Uterus (tissue), 4 donors: ENCODE results near the gene GRIK4. TPM values are rescaled to one million over a fixed set of nuclear protein-coding genes. Genes with fewer than 3 reads are reported as not detected.

Source experiments
- DNase-seq, 2 donors: peaks; one replicate each; pipeline ENCODE4 v3.0.0-alpha.2; 2019 to 2020
- H3K27ac ChIP-seq, 2 donors: fragments of 200-600 bp; sonication (generic); 1 replicate in 1 of 2; 2 replicates in 1 of 2; pipeline ENCODE4 v1.5.1; 2016 to 2018
- H3K27me3 ChIP-seq, 2 donors: fragments of 200-600 bp; sonication (generic); one replicate each; pipeline ENCODE4 v1.5.1; 2018 to 2019; ENCODE audit warnings: control low read depth in 1 of 2
- H3K36me3 ChIP-seq, 2 donors: fragments of 200-600 bp; sonication (generic); one replicate each; pipeline ENCODE4 v1.5.1; 2019; ENCODE audit warnings: control low read depth in 1 of 2
- H3K4me1 ChIP-seq, 2 donors: fragments of 200-600 bp; sonication (generic); one replicate each; pipeline ENCODE4 v1.5.1; 2018 to 2019; ENCODE audit warnings: control low read depth in 1 of 2
- H3K4me3 ChIP-seq, 2 donors: fragments of 200-600 bp; sonication (generic); 1 replicate in 1 of 2; 2 replicates in 1 of 2; pipeline ENCODE4 v1.5.1; 2018 to 2019; ENCODE audit warnings: mild to moderate bottlenecking in 1 of 2
- H3K9me3 ChIP-seq, 2 donors: fragments of 200-600 bp; sonication (generic); one replicate each; pipeline ENCODE4 v1.5.1; 2019; ENCODE audit warnings: control low read depth in 1 of 2
- CTCF ChIP-seq, 4 experiments: fragments of 200-600 bp in 2 of 4; fragments of 450-650 bp in 2 of 4; sonication (generic) in 2 of 4; IDR thresholded peaks; one replicate each; pipeline ENCODE4 v1.5.1; 2016 to 2019; ENCODE audit warnings: antibody characterized with exemption in 4 of 4, mild to moderate bottlenecking in 2 of 4, moderate library complexity in 1 of 4
- POLR2A ChIP-seq, 2 donors: fragments of 450-650 bp; IDR thresholded peaks; one replicate each; pipeline ENCODE4 v1.6.1; 2016; ENCODE audit warnings: antibody characterized with exemption in 2 of 2, mild to moderate bottlenecking in 1 of 2, moderate library complexity in 1 of 2
- intact Hi-C: fragments of 100-400 bp; cut with DNase I; formaldehyde crosslinking; loops from one replicate; pipeline ENCODE4 v1.15.1; 2023; ENCODE audit warnings: low total_unique reads
- total RNA-seq, 4 donors: library from RNA; depleted of rRNA in 3 of 4; stranded (reverse); fragments of >200 nt in 3 of 4; gene quantifications; one replicate each; pipeline versions ENCODE4 v1.1.0 to v1.2.4, GENCODE V29; 2014 to 2023
- donor health status: DM: yes; HTN: yes; CAD: no.

The GRIK4 gene
- total RNA-seq, 4 donors from 2014 or later, result 0.28 to 1.1 TPM; not detected in 2

GRCh38 chr11:120563703-120564572 is 52.4 kb downstream of the GRIK4 start:
- H3K4me3 ChIP-seq, result peak overlapping the region in 1 of 2 donors; percentile 41
- intact Hi-C loops, result no loop called here
- H3K27ac ChIP-seq, result no peak overlapping the region
- H3K9me3 ChIP-seq, result no peaks in the 10 kb centered on the region
- no peak for TF ChIP-seq CTCF (IDR thresholded peaks at IDR 0.05)
- no peak for TF ChIP-seq POLR2A (IDR thresholded peaks at IDR 0.05)
- peaks cover 0 to 10% of the 10 kb centered on the region in 2 donors for H3K27me3 ChIP-seq
- no peaks in the 10 kb centered on the region for H3K36me3 ChIP-seq
- no peak for DNase-seq
- H3K4me1 ChIP-seq, result peaks cover 0 to 11% of the 10 kb centered on the region in 2 donors

- Histone ChIP-seq H3K4me3 (peak overlapping the region; percentile 23 to 41), H3K9me3 (no peaks in the 10 kb centered on the region), H3K4me1 (peaks cover 0 to 11% of the 10 kb centered on the region in 2 donors), H3K36me3 (no peaks in the 10 kb centered on the region), H3K27ac (no peak overlapping the region), H3K27me3 (peaks cover 0 to 10% of the 10 kb centered on the region in 2 donors)
- intact Hi-C loops, result no loop called here
- DNase-seq, result no peak
- TF ChIP-seq POLR2A (IDR thresholded peaks at IDR 0.05) (no peak), CTCF (IDR thresholded peaks at IDR 0.05) (no peak)
Measured at GRCh38 chr11:120564573-120565311, 53.2 kb downstream of the GRIK4 start.

- peaks cover 0 to 10% of the 10 kb centered on the region in 2 donors for H3K27me3 ChIP-seq
- H3K27ac ChIP-seq, result no peak overlapping the region
- TF ChIP-seq CTCF (IDR thresholded peaks at IDR 0.05), result no peak
- no peak for TF ChIP-seq POLR2A (IDR thresholded peaks at IDR 0.05)
- H3K4me3 ChIP-seq, result no peak overlapping the region
- intact Hi-C loops, result no loop called here
- H3K36me3 ChIP-seq, result no peaks in the 10 kb centered on the region
- H3K9me3 ChIP-seq, result no peaks in the 10 kb centered on the region
- DNase-seq, result no peak
- peaks cover 0 to 11% of the 10 kb centered on the region in 2 donors for H3K4me1 ChIP-seq
Measured at GRCh38 chr11:120565466-120566155, 54.1 kb downstream of the GRIK4 start.

GRCh38 chr11:120566176-120566575 is 54.6 kb downstream of the GRIK4 start:
- Histone ChIP-seq H3K9me3 (no peaks in the 10 kb centered on the region), H3K27ac (no peak overlapping the region), H3K4me1 (peaks cover 0 to 11% of the 10 kb centered on the region in 2 donors), H3K27me3 (peaks cover 0 to 10% of the 10 kb centered on the region in 2 donors), H3K4me3 (no peak overlapping the region), H3K36me3 (no peaks in the 10 kb centered on the region)
- no peak for DNase-seq
- intact Hi-C loops, result no loop called here
- no peak for TF ChIP-seq POLR2A (IDR thresholded peaks at IDR 0.05)
- no peak for TF ChIP-seq CTCF (IDR thresholded peaks at IDR 0.05)
